ENCODE measurements around the gene RHNO1. TPM values are rescaled to one million over a fixed set of nuclear protein-coding genes. Genes with fewer than 3 reads are reported as not detected.

RHNO1 gene
- total and polyA plus RNA-seq, 2 of the 13 experiments (the other 11 are each of a cell fraction or from before 2014, with no cell fraction given): 27.2 to 49.6 TPM

- 87% methylated on average over 8 of the region's 8 CpGs for WGBS (ENCODE audit: low lambda C conversion rate)
- ATAC-seq: no peak
- H3K4me3 ChIP-seq (replicated peaks in 1 of 3; ENCODE audit: insufficient read depth in 1 of 3, low read depth in 2 of 3, low read length in 3 of 3): no peak overlapping the region; a peak in 1 of 6 replicates
- no peak overlapping the region for H2AFZ ChIP-seq (ENCODE audit: low read length)
- H3K27me3 ChIP-seq (ENCODE audit: control insufficient read depth in 1 of 2, insufficient read depth in 2 of 2, low read length in 2 of 2): no peaks in the 10 kb centered on the region
- H3K36me3 ChIP-seq (replicated peaks in 1 of 2; ENCODE audit: control insufficient read depth in 1 of 2, insufficient read depth in 2 of 2, low read length in 2 of 2): peaks cover 0 to 4% of the 10 kb centered on the region in 2 experiments; a peak in 1 of 5 replicates
- H3K4me2 ChIP-seq (ENCODE audit: low read depth, low read length): peak overlapping the region; percentile 18; the same call in 1 of the 2 replicates
- FAIRE-seq: no peak
- no peak for TF ChIP-seq LCORL (IDR thresholded peaks at IDR 0.05)
- peak; percentile 55; the same call in 1 of the 2 replicates for TF ChIP-seq LCORL (CRISPR knock-in tag; IDR thresholded peaks at IDR 0.05)
- TF ChIP-seq SAP130 (CRISPR knock-in tag; IDR thresholded peaks at IDR 0.05; ENCODE audit: low read depth): peak; percentile 38
- TF ChIP-seq ZNF792 (CRISPR knock-in tag; IDR thresholded peaks at IDR 0.05): no peak
- TF ChIP-seq, protein P1, sequence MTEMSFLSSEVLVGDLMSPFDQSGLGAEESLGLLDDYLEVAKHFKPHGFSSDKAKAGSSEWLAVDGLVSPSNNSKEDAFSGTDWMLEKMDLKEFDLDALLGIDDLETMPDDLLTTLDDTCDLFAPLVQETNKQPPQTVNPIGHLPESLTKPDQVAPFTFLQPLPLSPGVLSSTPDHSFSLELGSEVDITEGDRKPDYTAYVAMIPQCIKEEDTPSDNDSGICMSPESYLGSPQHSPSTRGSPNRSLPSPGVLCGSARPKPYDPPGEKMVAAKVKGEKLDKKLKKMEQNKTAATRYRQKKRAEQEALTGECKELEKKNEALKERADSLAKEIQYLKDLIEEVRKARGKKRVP (CRISPR knock-in tag; IDR thresholded peaks at IDR 0.05): peak in 1 of 2 experiments; percentile 68; a peak in 1 of 4 replicates
- TF ChIP-seq NAIF1 (CRISPR knock-in tag; IDR thresholded peaks at IDR 0.05; ENCODE audit: borderline replicate concordance): no peak
- TF ChIP-seq TCF7 (IDR thresholded peaks at IDR 0.05; ENCODE audit: low read depth): peak; percentile 28; the same call in 1 of the 2 replicates
- TF ChIP-seq FOSL2 (CRISPR knock-in tag; IDR thresholded peaks at IDR 0.05): peak; percentile 82
- peak; percentile 68; the same call in 1 of the 2 replicates for TF ChIP-seq ZNF652 (CRISPR knock-in tag; IDR thresholded peaks at IDR 0.05; ENCODE audit: borderline replicate concordance, low read depth)
- H3K79me2 ChIP-seq (ENCODE audit: insufficient read depth, low read length): peaks cover 26% of the 10 kb centered on the region
- no peak overlapping the region for H3K9ac ChIP-seq (ENCODE audit: insufficient read depth, low read depth, low read length)
- BruUV-seq (replicated peaks): no TSS peak
- DNase-seq (ENCODE audit: low spot score): peak; percentile 46
- H4K20me1 ChIP-seq (ENCODE audit: insufficient read depth, low read length): no peaks in the 10 kb centered on the region
- no peak overlapping the region for H3K27ac ChIP-seq (ENCODE audit: extremely low read length, insufficient read depth, low read length)
- ChIA-PET POLR2A (no interaction called here), CTCF (ENCODE audit: low intra/inter-chr PET ratio, low total read pairs) (no interaction called here)
- no peaks in the 10 kb centered on the region for H3K9me3 ChIP-seq (ENCODE audit: low read length)
- intact Hi-C loops (cut with micrococcal nuclease; ENCODE audit: unreplicated experiment): loop anchor here (5.0 kb wide), 1 partner anchor 69 kb away; no protein-coding TSS in a partner anchor
- in situ Hi-C loops (cut with HindIII; ENCODE audit: extremely low pct_ligation_motif_present, low pct_unique_long_range_greater_than_20kb): no loop called here
- peaks cover 45% of the 10 kb centered on the region for H3K4me1 ChIP-seq (ENCODE audit: insufficient read depth, low read length)
Observed at GRCh38 chr12:2893007-2893406, 16.0 kb downstream of the RHNO1 start.

- H3K79me2 ChIP-seq (ENCODE audit: insufficient read depth, low read length): peaks cover 31% of the 10 kb centered on the region
- no peak overlapping the region for H3K4me2 ChIP-seq (ENCODE audit: low read depth, low read length)
- no peak overlapping the region for H3K9ac ChIP-seq (ENCODE audit: insufficient read depth, low read depth, low read length)
- peak overlapping the region; percentile 18 for H3K27ac ChIP-seq (ENCODE audit: extremely low read length, insufficient read depth, low read length)
- ATAC-seq (no peak), DNase-seq (ENCODE audit: low spot score) (no peak), FAIRE-seq (no peak)
- no TSS peak for BruUV-seq (replicated peaks)
- WGBS (ENCODE audit: low lambda C conversion rate): 95% methylated on average over 2 of the region's 2 CpGs
- ChIA-PET CTCF (ENCODE audit: low intra/inter-chr PET ratio, low total read pairs) (no interaction called here), POLR2A (interaction anchor here (0.6 kb wide), 1 partner anchor 9 kb away, joined by 3 read pairs; no protein-coding TSS in a partner anchor)
- no peak overlapping the region for H2AFZ ChIP-seq (ENCODE audit: low read length)
- no peaks in the 10 kb centered on the region for H3K36me3 ChIP-seq (replicated peaks in 1 of 2; ENCODE audit: control insufficient read depth in 1 of 2, insufficient read depth in 2 of 2, low read length in 2 of 2)
- H3K4me1 ChIP-seq (ENCODE audit: insufficient read depth, low read length): peaks cover 36% of the 10 kb centered on the region
- intact Hi-C loops (cut with micrococcal nuclease; ENCODE audit: unreplicated experiment): no loop called here
- H4K20me1 ChIP-seq (ENCODE audit: insufficient read depth, low read length): no peaks in the 10 kb centered on the region
- no peaks in the 10 kb centered on the region for H3K9me3 ChIP-seq (ENCODE audit: low read length)
- in situ Hi-C loops (cut with HindIII; ENCODE audit: extremely low pct_ligation_motif_present, low pct_unique_long_range_greater_than_20kb): no loop called here
- no peaks in the 10 kb centered on the region for H3K27me3 ChIP-seq (ENCODE audit: control insufficient read depth in 1 of 2, insufficient read depth in 2 of 2, low read length in 2 of 2)
- no peak overlapping the region for H3K4me3 ChIP-seq (replicated peaks in 1 of 3; ENCODE audit: insufficient read depth in 1 of 3, low read depth in 2 of 3, low read length in 3 of 3)
- TF ChIP-seq ZNF850 (CRISPR knock-in tag; conservative IDR thresholded peaks at IDR 0.05): no peak
- no peak for TF ChIP-seq NFE2 (CRISPR knock-in tag; IDR thresholded peaks at IDR 0.05)
- TF ChIP-seq STAT5B (CRISPR knock-in tag; IDR thresholded peaks at IDR 0.05): no peak
- TF ChIP-seq SCMH1 (CRISPR knock-in tag; IDR thresholded peaks at IDR 0.05; ENCODE audit: borderline replicate concordance): no peak
- no peak for TF ChIP-seq ZNF510 (CRISPR knock-in tag; IDR thresholded peaks at IDR 0.05; ENCODE audit: low read depth)
- TF ChIP-seq BCL6 (CRISPR knock-in tag; IDR thresholded peaks at IDR 0.05): no peak
- no peak for TF ChIP-seq XBP1 (CRISPR knock-in tag; IDR thresholded peaks at IDR 0.05)
- no peak for TF ChIP-seq HMG20B (CRISPR knock-in tag; conservative IDR thresholded peaks at IDR 0.05)
- no peak for TF ChIP-seq KAT8 (CRISPR knock-in tag; IDR thresholded peaks at IDR 0.05)
- TF ChIP-seq ZNF550 (CRISPR knock-in tag; IDR thresholded peaks at IDR 0.05; ENCODE audit: borderline replicate concordance): no peak
- TF ChIP-seq MXD1 (CRISPR knock-in tag; IDR thresholded peaks at IDR 0.05): no peak
- TF ChIP-seq ZBTB20 (CRISPR knock-in tag; IDR thresholded peaks at IDR 0.05; ENCODE audit: borderline replicate concordance, low read depth): no peak
Observed at GRCh38 chr12:2895051-2895451, 18.0 kb downstream of the RHNO1 start.
